GM21529 (cell line): Measurements from ENCODE around the gene CADM2.
"Not testable (repeated sequence)": the region's sequence is repeated elsewhere in the genome, so short reads cannot be mapped to it uniquely, and the experiment has no call there.

Experiments
- ATAC-seq: cut with Tn5 transposase; IDR thresholded peaks from one replicate; pipeline ENCODE4 v1.9.1; 2021; ENCODE audit not compliant: unreplicated experiment

CADM2 gene

DNA sequence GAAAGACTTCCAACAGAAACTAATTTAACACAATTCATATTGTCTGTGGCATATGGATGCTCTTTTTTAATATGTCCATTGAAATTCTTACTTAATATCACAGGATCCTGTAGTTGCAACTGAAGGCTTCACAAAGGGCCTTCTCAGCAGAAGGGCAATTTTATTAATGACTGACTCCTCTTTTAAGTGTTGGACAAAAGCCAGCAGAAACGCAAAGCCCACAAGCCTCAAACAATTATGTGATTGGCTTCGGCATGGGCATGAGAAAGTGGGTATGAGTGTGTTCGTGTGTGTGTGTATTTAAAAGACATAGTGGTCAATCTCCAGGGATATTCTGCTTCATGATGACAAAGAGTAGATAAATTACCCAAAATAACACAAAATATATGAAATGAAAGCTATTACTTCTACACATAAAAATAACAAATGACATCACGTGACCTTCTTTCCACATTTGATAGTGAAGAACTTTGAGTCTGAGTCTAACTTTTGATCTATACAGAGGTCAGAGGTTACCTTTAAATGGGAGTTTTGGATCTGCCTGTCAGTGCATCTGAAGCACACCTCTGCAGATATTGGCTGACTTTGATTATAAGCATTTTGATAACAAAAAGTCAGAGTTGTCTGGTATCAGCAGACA lies 496.9 kb downstream of the CADM2 start:
- ATAC-seq = no peak

DNA sequence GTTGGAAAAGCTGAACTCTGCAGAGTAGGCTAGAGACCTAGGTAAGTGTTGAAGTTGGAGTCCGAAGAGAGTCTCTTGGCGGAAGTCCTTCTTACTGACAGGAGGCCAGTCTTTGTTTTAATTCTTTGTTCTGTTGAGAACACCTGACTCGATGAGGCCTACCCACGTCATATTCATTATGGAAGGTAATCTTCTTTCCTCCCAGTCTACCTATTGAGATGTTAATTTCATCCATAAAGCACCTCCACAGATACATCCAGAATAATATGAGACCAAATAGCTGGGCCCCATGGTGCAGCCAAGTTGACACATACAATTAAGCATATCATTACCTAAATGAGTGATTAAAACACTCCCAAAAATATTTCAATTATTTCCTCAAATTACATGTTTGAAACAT lies 515.5 kb downstream of the CADM2 start:
- no peak for ATAC-seq

DNA sequence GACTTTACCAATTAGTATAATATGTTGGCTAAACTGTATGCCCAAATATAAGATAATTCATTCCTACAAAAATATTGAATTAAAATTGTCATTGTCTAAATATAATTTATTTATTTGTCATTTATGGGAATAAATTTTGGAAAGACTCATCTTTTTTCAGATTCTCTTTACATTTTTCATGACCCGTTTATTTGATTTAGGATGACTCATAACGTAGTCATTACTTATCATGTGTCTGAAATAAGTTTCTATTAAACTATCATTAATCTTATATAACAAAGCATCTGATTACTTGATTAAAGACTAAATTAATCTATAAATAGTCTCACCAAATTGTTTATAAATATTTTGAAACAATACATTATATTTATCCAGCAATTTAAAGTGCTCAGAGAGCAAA lies 516.6 kb downstream of the CADM2 start:
- ATAC-seq = no peak

DNA sequence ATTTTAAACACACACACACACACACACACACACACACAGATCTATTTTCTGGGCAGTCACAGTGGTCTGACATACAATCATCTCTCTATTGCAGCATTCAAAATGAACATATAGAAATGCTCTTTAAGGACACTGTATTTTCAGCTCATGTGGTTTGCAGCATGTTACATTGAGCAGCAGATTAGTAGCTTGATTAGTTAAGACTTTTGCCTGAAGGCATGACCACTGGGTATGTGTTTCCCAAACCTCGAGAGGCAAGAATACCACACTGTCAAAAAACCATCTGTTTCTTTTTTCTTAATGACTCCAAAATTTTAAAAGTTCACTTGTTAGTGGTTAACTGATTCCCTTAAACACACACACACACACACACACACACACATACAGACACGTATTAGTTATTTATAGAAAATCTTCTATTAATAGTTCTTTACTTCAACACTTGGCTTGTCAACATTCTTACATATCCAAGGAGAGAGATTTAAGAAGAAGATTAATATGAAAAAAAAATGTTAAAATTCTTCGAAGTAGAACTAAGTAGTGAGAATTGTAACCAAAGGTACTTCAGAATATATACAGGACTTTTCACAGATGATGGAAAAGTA lies 518.2 kb downstream of the CADM2 start:
- ATAC-seq = no peak

DNA sequence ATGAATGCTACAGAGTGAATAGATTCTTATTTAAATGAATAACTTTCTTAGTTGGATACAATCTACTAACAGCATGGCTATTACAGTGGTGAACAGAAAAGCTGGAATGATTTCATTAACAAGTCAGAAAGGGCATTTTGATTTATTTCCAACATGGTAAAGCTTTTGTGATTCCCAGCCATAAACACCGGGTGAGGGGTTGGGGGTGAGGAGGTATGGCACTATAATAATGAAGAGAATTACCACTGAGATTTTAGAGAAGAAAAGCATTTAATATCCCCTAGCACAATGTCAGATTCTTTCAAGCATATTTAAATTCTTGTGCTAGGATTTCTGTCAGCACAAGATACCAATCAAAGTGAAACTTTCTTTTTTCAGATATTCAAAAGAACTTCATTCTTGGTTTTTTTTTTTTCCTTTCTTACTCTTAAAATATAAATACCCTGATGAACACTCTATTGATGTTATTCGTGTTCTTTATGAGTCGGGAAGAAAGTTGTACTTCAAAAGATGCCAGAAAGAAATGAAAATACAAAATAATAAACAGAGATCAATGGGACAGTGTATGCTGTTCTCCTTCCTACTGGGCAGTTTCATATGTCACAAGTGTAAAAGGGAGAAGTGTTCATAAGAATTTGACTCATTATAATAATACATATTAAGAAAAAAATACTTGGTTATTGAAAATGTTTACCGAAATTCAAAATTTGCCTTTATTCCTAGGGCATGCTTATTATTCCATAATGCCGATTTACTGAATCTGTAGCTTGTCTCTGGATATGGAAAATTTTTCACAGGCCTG lies 522.8 kb downstream of the CADM2 start:
- ATAC-seq = no peak

DNA sequence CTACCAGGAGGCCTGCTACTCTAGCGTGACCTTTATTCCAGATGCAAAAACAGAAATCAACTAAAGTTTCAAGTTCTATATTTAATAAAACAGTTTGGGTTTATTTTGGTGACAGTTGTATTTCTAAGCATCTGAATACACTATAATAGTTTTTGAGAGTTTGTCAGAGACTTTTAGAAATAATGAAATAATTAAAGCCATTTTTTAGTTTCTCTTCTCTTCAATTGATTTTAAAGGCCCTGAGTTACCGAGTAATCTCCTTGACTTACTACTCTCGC lies 523.4 kb downstream of the CADM2 start:
- no peak for ATAC-seq

DNA sequence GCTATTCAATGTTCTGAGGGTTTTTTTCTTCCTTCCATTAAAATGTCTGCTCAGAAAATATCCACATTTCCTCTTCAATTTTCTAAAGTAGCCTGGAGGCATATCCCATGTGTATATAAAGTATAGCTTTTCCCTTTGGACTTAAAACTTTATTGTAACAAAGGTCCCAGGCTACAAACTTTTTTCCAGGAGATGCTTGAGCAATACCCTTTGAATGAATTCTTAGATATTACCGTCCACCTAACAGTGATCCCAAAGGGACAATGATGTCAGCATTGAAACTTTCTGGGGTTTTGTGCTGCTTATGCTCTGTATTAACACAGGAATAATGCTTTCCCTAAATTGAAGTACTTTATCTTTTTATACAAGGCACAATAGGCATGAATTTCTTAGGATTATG lies 525.2 kb downstream of the CADM2 start:
- no peak for ATAC-seq

DNA sequence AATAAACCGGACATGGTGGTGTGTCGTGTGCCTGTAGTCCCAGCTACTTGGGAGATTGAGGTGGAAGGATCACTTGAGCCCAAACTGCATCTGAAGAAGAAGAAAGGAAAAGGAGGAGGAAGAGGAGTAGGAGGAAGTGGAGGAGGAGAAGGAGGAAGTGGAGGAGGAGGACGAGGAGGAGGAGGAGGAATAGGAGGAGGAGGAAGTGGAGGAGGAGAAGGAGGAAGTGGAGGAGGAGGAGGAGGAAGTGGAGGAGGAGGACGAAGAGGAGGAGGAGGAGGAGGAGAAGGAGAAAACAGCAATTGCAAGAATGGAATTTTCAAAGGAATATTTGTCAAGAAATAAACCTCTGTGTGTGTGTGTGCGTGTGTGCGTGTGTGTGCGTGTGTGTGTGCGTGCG lies 528.6 kb downstream of the CADM2 start:
- ATAC-seq = no peak

DNA sequence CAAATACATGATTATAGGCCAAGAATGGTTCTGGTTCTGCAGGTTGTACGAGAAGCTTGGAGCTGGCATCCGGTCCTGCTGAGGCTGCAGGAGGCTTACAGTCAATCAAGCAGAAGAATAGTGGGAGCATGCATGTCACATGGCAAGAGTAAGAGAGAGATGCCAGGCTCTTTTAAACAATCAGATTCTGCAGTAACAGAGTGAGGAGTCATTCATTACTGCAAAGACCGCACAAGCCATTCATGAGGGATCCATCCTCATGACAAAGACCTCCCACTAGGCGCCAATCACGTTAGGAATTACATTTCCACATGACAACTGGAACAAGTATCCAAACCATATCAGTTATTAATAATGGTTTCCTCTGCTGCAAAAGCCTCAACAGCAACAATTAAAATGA lies 536.8 kb downstream of the CADM2 start:
- ATAC-seq = no peak

DNA sequence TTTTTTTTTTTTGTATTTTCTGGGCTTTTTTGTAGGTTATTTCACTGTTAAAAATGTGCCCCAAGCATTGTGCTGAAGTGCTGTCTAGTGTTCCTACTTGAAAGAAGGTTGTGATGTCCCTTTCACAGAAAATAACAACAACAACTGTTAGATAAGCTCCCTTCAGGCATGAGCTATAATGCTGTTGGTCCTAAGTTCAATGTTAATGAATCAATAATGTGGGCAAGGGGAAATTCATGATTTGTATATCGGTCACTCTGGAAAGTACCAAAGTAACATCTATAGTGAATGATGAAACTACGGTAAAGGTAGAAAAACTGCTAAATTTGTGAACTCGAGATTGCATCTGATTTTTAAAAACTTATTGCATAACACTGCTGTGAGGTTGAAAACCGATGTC lies 539.4 kb downstream of the CADM2 start:
- ATAC-seq = no peak

DNA sequence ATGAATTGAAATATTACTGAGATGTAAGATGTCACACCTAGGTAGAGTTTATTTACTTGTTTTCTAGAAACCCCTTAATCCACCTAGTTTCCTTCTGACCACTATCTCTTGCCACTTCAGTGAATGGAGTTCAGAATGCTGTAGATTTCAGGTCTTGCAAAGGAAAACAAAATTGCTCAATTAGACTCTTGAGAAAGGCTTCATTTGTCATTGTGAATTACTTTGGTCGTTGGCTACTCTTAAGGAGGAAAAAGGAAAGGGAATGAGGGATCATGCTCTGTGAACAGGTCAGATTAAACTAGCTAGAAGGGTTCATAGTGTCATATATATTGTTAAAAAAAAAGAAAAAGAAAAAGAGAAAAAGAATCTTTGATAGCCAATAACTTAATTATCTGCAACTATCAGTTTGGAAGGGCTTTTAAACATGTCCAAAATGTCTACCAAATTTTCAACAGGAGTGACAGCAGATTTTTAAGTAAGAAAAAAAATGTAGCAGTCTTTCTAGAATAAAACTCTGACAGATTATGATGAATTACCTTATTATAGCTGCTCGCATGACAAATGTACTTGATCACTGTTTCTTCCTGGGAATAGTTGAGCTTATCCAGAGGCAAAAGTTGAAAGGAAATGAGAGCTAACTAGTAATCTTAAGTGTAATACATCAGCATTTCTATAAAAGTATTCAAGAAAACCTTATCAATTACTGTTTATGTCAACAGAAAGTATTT lies 543.5 kb downstream of the CADM2 start:
- ATAC-seq = no peak

DNA sequence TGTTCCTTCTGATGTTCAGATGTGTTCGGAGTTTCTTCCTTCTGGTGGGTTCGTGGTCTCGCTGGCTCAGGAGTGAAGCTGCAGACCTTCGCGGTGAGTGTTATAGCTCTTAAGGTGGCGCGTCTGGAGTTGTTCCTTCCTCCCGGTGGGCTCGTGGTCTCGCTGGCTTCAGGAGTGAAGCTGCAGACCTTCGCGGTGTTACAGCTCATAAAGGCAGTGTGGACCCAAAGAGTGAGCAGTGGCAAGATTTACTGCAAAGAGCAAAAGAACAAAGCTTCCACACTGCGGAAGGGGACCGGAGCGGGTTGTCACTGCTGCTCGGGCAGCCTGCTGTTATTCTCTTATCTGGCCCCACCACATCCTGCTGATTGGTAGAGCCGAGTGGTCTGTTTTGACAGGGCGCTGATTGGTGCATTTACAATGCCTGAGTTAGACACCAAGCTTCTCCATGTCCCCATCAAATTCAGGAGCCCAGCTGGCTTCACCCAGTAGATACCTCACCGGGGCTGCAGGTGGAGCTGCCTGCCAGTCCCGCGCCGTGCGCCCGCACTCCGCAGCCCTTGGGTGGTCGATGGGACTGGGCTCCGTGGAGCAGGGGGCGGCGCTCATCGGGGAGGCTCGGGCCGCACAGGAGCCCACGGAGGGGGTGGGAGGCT lies 545.5 kb downstream of the CADM2 start:
- ATAC-seq = not testable (repeated sequence)

DNA sequence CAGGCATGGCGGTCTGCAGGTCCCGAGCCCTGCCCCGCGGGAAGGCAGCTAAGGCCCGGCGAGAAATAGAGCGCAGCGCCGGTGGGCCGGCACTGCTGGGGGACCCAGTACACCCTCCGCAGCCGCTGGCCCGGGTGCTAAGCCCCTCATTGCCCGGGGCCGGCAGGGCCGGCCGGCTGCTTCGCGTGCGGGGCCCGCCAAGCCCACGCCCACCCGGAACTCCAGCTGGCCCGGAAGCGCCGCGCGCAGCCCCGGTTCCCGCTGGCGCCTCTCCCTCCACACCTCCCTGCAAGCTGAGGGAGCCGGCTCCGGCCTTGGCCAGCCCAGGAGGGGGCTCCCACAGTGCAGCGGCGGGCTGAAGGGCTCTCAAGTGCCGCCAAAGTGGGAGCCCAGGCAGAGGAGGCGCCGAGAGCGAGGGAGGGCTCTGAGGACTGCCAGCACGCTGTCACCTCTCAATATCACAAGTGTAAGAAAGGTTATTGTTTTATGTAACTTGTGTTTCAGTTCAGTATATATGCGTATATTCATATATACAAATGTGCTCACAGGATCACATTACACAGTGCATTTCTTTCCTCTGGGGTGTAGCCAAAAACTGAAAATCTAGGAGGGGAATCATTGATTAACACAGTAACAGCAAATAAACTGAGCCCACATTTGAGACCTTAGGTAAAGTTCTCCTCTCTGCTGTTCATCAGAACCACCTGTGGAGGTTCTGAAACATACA lies 546.2 kb downstream of the CADM2 start:
- not testable (repeated sequence) for ATAC-seq

DNA sequence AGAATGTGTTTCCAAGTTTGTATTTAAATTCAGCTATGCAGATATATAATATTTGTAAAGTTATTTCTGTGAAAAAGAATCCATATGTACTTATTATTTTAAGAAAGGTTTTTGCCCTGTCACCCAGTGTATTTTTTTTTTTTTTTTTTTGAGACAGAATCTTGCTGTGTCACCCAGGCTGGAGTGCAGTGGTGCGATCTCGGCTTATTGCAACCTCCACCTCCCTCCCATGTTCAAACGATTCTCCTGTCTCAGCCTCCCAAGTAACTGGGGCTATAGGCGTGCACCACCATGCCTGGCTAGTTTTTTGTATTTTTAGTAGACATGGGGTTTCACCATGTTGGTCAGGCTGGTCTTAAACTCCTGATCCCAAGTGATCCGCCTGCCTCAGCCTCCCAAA lies 548.3 kb downstream of the CADM2 start:
- not testable (repeated sequence) for ATAC-seq

DNA sequence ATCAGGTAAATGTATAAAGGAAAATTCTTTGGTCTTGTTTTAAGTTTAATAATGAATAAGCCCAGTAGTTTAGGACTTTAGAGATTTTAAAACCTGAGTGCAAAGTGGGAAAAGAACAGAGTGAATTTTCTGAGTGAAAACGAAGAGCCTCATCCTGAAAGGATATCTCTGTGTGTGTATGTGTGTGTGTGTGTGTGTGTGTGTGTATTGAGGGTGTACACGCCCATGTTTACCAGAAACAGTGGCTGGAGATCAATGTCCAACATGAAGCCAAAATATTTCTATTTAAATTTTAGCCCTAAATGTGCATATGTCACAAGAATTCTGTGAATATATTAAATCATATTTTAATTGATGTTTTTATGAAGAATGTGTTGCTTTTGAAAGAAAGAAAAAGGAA lies 549.9 kb downstream of the CADM2 start:
- no peak for ATAC-seq

DNA sequence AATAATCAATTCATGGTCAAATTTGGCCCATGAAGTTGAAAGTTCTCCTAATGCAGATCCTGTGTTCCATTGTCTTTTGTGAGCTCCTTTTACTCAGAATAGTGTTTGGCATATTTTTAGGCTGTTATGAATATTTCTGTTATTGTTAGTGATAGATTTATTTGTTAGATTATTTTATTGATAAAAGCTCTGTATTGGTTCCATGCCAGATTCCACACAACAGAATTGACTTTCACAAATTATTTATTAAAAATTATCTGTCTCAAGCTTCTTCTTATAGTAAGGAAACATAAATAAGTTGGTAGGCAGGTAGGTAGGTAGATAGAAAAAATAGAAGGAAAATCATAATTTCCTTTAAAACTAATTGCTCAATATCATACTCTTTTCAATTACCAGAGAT lies 557.4 kb downstream of the CADM2 start:
- no peak for ATAC-seq

DNA sequence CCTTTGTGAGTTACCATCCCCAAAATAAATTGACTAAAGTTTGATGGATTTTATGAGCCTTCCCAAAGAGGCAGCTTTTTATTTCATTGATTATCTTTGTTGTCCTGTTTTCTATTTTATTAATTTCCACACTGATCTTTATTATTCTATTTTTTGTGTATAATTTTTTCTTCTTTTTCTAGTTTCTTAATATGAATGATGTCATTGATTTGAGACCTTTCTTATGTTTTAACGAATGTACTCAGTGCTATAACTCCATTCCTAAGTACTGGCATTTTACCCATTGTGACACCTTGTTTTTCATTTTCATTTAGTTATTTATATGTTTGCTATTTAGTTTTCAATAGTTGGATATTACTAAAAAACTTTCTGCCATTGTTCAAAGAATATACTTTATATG lies 565.3 kb downstream of the CADM2 start:
- ATAC-seq = no peak

DNA sequence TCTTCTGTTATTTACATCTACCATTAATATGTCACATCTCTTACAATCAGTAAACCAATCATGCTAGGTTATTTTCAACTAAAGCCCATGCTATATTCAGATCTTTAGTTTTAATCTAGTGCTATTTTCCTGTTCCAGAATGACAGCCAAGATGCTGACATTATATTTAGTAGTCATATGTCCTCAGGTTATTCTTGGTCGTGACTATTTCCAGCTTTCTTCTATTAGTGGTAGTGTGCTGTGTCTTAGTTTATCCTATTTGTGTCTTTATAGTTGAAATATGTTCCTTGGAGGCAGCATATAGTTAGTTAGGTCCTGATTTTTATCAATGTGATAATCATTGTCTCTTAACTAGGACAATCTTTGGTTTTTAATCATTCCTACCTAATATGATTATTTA lies 566.5 kb downstream of the CADM2 start:
- ATAC-seq = no peak

DNA sequence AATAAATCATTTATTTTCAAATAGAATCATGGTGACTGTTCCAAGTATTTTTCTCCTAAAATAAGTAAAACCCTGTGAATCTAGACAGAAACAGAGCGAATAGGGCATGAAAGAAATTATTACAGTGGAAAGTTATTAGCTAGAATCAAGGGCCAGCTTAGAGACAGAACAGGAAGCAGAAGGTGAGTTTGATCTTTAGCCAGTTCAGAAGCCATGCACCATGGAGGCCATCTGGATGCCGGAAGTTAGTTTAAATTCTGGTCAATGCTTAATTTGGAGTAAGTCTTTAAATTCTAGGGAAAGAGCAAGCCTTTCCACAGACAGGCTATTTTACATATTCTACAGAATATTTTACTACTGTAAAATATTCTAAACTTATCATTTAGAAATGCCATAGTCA lies 574.8 kb downstream of the CADM2 start:
- ATAC-seq = no peak

DNA sequence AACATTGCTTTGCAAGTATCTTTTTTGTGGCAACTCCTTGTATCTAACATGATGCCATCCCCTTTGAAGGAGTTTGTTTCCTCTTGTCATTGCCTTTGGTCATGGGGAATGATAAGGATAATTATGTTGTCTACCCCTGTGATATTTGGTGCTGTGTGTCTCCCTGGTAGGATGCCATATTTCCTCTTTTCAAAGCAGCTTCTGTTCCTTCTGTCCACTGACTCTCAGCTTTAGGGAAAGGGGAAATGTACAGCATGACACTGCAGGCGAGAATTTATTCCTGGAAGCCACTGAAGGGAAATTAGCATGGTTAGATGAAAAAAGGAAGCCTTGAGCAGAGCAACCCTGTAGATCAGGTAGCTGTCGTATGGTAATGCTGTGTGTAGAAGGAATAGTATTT lies 576.7 kb downstream of the CADM2 start:
- no peak for ATAC-seq

DNA sequence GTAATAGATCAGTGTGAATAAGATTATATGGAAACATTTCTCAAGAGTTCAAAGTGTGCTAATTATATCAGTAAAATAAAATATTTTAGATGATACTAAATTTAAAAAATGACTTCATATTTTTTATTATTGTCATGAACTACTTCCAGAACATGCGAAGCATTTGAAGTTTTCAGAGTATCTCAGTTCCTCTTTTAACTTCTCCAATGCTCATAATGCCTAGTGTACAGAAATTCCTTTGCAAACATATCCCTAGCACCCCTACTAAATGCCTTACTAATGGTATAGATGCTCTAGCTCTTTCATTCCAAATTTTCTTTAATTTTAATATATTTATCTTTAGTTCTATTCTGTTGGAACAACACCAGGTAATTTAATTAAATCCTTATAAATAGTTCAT lies 580.4 kb downstream of the CADM2 start:
- no peak for ATAC-seq
